G401.6 (cell line): ENCODE measurements around the gene TFCP2L1.

Experiments
- FAIRE-seq: peaks from 2 replicates; lab custom pipeline; 2012; peaks lifted over from hg19 to GRCh38; lab: Jason Lieb, UNC

Gene TFCP2L1

DNA sequence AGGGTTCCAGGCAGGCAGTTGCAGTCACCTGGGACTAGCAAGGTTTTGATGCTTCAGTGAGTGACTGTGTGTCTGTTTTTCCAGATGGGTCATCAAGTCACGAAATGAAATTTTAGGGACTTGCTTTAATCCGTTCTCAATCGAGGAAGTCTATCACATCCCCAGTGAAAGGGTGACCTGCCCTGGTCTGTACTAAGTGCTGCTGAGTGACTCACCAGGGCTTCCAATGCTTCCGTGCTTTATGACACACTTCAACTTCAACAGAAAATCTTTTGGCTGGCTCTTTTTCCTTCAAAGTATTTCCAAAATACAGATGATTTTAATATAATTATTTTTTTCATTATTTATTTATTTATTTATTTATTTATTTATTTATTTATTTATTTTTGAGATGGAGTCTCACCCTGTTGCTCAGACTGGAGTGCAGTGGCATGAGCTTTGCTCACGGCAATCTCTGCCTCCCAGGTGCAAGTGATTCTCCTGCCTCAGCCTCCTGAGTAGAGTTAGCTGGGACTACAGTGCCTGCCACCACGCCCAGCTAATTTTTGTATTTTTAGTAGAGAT is 18.4 kb downstream of the TFCP2L1 start:
- FAIRE-seq = no peak

DNA sequence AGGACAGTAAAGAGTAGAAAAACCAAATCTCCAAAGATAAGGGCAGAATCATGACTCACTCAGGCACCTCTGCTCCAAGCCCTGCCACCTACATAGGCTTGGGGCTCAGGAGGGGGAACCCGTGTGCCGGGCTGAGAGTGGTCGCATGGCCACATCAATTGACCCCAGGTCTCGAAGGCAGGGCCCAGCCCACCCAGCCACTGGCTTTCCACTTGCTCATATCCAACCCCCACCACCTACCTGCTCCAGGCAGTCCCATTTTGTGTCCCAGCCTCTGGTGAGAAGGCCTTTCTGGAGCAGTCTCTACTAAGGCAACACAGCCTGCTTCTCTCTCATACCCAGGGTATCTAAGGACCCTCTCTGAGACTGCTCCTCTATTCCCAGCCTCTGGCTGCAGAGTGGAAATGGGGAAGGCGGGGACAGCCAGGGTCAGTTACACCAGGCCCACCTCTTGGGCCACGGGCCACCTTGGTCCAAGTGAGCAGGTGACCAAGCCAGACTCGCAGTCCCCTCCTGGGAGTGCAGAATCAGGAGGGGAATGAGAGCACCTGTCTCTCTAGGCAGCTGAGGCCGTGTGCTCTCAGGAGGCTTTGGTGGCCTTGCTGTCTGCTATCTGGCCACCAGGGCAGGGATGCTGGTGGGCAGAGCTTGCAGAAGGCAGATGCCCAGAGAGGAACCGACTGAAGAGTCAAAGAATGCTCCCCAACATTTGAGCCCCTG is 20.8 kb downstream of the TFCP2L1 start:
- FAIRE-seq = no peak

DNA sequence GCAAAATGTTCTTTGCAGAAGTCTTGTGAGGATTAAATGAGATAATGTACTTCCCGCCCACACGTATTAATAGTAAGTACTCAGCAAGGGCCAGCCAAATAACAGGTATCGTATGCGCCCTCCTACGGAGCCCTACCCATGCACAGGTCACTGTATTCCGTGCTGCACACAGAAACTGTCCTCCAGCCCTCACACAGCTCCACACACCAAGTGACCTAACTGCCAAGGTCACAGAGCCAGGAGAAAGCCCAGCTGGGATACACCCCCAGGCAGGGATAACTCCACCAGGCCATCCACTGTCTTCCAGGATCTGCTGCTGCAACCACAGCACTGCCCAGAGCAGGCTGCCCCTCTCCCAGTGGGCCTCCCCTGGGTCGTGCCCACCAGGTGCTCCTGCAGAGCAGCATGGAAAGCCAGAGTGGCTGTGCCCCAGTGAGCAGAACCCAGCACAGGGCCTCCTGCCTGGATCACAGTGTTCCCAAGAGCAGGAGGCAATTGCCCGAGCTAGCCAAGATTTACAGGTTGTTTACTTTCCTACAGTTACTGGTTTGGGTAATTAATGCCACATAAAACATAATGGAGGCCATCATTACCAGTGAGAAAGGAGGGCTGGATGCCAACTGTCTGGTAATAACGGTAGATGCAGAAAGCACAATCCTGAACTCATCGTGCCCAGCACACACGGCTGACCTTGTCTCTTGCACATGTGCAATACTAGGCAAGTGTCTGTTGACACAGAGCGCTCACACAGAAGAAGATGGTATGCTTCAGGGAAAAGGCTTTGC is 24.4 kb downstream of the TFCP2L1 start:
- FAIRE-seq = no peak

DNA sequence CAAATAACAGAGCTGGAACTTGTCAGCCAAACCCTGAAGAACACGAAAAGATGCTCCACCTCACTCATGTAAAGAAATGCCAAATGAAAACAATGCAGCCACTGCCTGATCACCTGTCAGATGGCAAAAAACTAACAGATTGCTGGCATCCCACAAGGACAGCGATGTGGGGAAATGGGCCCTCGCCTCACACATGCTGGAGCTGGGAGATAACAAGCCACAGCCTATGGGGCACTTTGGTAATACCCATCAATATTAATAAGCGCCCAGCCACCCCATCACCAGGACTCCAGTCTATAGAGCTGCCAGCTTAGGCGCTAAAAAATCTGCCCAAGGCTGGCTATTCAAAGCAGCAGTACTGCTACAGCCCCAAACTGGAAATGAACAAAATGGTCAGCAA is 27.0 kb downstream of the TFCP2L1 start:
- FAIRE-seq = no peak

DNA sequence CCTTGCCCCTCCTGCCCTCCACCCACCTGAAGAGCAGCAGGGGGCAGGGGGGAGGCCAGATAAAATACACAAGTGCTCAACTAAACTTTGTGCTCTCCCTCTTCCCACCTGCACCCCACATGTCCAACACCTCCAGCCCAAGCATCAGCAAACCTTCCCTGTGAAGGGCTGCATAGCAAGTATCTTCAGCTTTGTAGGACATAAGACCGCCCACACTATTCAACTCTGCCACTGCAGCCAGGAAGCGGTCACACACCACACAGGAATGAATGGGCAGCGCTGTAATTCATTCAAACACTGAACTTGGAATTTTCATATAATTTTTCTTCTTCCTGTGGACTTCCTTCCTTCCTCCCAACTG is 27.5 kb downstream of the TFCP2L1 start:
- FAIRE-seq = no peak

DNA sequence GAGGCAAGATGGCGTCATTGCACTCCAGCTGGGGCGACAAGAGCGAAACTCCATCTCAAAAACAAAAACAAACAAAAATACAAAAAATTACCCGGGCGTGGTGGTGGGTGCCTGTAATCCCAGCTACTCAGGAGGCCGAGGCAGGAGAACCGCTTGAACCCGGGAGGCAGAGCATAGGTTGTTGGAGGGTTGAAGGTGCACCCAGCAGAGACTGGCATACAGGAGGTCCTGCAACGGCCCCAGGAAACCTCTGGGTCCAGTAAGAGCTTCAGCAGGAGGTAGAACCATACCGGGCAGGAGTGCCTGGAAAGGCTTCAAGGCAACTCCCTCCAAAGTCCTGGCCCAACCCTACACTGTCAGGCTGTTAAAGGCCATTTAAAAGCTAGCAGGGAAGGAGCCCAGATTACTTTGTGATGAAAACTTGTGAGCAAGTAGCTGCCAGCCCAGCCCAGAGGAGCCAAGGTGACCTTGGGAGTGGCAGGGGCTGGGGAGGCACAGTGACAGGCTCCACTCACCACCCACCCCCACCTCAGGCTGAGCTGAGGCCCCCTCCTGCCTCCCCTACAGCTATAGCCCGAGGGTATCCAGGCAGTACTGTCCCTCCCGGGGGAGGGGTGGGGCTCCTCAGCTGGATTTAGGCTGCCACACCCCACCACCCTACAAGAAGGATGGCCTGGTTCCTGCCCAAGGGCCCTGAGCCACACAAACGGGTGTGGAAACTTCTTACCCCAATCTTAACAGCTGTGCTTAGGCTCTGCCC is 28.1 kb downstream of the TFCP2L1 start:
- no peak for FAIRE-seq

GRCh38 chr2:121255358-121255757 is 29.6 kb downstream of the TFCP2L1 start:
- FAIRE-seq = no peak

DNA sequence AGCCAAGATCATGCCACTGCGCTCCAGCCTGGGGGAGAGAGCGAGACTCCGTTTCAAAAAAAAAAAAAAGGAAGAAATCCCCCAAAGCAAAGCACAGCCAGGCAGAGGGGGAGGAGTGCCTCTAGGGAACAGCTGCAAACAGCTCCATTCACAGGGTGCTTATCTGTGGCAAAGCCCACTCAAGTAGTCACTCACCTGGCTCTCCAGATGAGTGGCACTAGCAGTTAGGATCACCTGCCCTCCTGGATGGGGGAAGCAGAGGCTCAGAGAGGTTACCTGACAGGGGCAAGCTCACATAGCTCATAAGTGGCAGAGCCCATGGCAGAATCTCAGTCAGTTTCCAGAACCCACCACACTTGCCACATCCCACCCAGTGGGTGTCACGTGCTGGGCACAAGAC is 30.3 kb downstream of the TFCP2L1 start:
- FAIRE-seq = no peak

- no peak for FAIRE-seq
These were observed 31.2 kb downstream of the TFCP2L1 start for GRCh38 chr2:121253674-121254240.

DNA sequence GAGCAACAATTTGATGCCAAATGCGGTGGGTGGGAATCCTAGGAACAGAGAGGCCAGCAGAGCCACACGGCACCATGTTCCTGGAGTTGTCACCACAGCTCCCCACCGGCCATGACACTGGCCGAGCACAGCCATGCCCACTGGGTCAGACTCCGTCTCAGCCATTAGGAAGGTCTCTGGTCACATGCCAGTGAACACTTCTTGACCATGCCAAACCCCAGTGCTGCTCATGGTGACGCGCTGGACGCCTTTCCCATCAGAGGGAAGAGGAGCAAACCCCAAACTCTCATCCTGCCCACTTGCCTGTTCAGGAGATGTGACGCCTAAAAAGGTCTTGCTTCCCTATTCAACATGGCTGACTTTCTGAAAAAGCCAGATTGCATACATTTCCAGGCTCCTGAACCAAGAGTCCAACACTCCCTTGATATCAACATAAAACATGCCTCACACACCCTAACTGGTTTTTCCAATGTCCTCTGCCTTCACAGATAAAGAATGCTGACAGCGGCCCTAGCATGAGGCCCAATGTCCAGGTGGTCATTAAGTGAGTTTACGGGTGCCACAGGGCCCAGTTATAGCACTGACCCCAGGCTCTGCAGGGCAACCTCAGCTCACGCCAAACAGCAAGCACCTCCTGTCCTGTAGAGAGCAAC is 31.9 kb downstream of the TFCP2L1 start:
- FAIRE-seq = no peak

- FAIRE-seq = no peak
These were observed 33.5 kb downstream of the TFCP2L1 start for GRCh38 chr2:121251497-121251896.

DNA sequence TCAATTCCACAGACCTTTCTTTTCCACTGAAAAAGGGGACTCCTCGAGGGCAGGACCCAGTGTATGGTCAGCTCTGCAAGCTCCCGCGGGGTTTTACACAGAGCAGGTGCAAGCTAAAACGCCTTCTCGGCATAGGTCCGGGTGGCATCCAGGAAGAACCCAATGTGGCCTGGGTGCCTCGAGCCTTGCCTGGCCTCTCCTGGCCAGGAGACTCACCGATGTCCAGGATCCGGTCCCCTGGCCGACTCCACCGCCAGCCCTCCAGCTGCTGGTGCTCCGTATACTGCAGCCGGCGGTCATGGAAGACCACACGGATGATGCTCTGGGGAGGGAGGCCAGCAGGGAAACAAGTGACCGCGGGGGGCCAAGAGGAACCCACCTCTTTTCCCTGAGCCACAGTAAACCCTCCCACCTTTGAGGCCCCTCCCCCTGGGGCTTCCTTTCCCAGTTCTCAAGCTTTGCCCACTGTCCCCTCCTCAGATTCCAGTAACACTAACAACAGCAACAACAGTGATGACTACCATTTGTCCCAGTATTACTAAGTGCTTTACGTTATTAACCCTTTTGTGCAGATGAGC is 36.1 kb downstream of the TFCP2L1 start:
- no peak for FAIRE-seq

DNA sequence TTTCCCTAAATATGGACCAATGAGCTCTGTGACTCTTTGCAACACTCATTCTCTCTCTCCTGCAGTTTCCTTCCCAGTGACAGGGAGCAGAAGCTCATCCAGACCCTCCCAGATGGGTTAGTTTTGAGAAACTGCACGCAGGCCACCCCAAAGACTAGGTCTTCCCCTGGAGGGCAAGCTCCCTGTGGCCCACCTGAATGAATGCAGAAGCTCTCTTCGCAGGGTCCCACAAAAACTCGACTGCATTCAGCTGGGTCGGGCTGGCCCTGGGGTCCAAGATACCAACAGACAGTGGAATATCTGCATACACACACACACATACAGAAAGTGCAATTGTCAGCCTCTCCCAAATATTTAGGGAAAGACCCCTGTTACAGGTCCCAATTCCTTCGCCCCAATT is 37.0 kb downstream of the TFCP2L1 start:
- no peak for FAIRE-seq

- FAIRE-seq = no peak
These were observed 37.5 kb downstream of the TFCP2L1 start for GRCh38 chr2:121247534-121247933.

DNA sequence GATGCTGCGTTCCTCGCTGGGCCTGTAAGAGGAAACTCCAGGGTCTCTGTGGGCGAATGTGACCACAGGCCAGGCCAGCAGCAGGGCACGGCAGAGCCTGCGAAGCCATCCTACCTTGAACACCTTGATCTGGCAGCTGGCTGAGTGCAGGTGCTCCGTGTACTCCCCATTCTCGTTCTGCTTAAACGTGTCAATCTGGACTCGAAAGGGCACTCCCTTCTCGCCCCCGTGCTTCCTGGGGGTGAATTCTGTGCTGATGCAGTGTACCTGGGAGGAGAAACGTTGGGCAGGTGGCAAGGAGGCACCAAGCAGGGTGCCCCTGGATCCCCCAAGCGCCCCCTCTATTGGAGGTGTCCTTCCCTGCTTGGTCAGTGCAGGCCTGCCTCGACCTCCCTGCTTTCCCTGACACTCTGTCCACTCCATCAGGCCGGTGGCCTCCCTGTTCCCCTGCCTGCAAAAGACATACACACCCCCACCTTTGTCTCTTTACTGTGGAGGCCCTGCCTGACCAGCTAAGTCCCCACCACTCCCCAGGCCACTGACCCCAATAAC is 38.2 kb downstream of the TFCP2L1 start:
- no peak for FAIRE-seq

DNA sequence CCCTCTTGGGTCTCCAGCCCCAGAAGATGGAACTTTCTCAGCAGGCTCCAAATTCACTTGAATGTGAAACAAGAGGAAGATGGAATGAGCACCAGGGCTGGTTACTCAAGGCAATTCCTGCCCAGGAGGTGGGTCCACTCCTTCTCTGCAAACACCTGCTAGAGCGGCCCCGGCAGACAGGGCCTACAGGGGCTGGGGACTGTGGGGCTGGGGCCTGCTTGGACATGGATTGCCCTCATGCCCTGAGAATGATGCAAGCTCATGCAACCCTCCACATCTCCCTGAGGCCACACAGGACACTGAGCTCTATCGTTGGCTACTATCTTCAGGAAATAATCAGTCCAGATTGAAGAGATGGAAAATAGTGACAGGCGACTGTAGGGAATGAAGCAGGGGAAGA is 39.1 kb downstream of the TFCP2L1 start:
- no peak for FAIRE-seq

DNA sequence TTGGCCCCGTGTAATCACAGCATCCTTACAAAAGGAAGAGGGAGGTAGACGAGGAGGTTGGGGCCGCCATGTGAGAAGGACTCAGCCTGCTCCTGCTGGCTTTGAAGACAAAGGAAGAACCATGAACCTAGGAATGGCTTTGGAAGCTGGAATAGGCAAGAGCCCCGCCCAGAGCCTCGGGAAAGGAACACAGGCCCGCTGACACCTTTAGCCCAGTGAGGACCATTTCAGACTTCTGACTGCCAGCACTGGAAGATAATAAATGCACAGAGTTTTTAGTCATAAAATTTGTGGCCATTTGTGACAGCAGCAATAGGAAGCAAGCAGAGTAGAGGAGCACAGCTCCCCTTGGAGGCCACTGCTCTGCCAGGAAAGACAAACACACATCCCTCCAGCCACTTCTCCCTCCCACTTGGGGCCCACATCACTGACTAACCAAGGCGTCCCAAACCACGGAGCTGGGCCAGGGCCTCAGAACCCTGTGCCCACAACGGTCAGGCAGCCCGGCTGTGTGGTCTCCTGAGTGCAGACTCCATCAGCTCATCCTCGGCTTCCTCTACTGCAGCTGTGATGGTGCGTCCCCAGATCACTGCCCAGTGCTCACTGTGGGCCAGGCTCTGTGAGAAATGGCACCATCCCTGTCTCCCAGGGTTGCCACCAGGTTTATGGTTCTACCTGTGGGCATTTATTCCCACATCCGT is 39.7 kb downstream of the TFCP2L1 start:
- FAIRE-seq = no peak

DNA sequence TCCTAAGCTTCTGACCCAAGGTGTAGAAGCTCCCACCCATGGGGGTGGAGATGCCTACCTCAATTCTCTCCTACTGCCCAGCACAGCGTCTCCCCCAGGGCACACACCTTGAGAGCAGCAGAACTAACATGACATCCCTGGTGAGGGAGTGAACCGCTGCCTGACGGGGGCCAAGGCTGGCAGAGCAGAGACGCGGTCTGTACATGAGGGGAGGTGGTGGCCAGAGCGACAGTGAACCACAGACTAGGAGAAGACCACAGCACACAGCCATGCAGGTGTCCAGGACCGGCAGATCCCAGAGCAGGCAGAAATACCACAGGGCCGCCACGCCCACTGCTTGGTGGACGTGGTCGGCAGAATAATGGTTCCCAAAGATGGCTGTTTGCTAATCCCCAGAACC is 40.4 kb downstream of the TFCP2L1 start:
- FAIRE-seq = no peak

GRCh38 chr2:121243821-121244460 is 41.1 kb downstream of the TFCP2L1 start:
- no peak for FAIRE-seq

GRCh38 chr2:121242976-121243375 is 42.0 kb downstream of the TFCP2L1 start:
- no peak for FAIRE-seq
